Loucy (cell line): Measurements from ENCODE around the gene ATXN2.

Source experiments
- H2AFZ ChIP-seq: fragments of 200-600 bp; sonication (generic); 2 replicates; pipeline ENCODE4 v1.6.0; 2016; ENCODE audit warnings: antibody characterized with exemption, mild to moderate bottlenecking, low read length, moderate library complexity
- H3F3A ChIP-seq: fragments of 200-600 bp; 2 replicates; pipeline ENCODE4 v1.6.0; 2016; ENCODE audit warnings: antibody characterized with exemption, low read depth, mild to moderate bottlenecking
- H3K27me3 ChIP-seq: fragments of 200-600 bp; sonication (generic); 2 replicates; pipeline ENCODE4 v1.6.1; 2014; ENCODE audit warnings: low read length, mild to moderate bottlenecking; ENCODE audit not compliant: insufficient read depth, poor library complexity, severe bottlenecking
- H3K36me3 ChIP-seq: fragments of 200-600 bp; sonication (generic); 2 replicates; pipeline ENCODE4 v1.6.1; 2016; ENCODE audit warnings: low read length; ENCODE audit not compliant: insufficient read depth
- H3K4me1 ChIP-seq: fragments of 200-600 bp; sonication (generic); 2 replicates; pipeline ENCODE4 v1.5.1; 2014; ENCODE audit warnings: low read length, mild to moderate bottlenecking; ENCODE audit not compliant: insufficient read depth, poor library complexity, severe bottlenecking
- H3K4me2 ChIP-seq: fragments of 200-600 bp; sonication (generic); 2 replicates; pipeline ENCODE4 v1.6.0; 2014; ENCODE audit warnings: antibody characterized with exemption, low read length, low read depth, mild to moderate bottlenecking; ENCODE audit not compliant: poor library complexity, severe bottlenecking
- H3K4me3 ChIP-seq: fragments of 200-600 bp; sonication (generic); 2 replicates; pipeline ENCODE4 v1.5.1; 2014; ENCODE audit warnings: low read length, mild to moderate bottlenecking, mixed read lengths; ENCODE audit not compliant: poor library complexity, severe bottlenecking
- H3K79me2 ChIP-seq: fragments of 200-600 bp; sonication (generic); 2 replicates; pipeline ENCODE4 v1.6.1; 2014; ENCODE audit warnings: low read length; ENCODE audit not compliant: insufficient read depth
- H3K9ac ChIP-seq: fragments of 200-600 bp; sonication (generic); 2 replicates; pipeline ENCODE4 v1.6.0; 2014; ENCODE audit warnings: mild to moderate bottlenecking, low read depth, low read length, moderate library complexity; ENCODE audit not compliant: poor library complexity, severe bottlenecking
- H3K9me2 ChIP-seq: fragments of 200-600 bp; sonication (generic); replicated peaks from 2 replicates; pipeline ENCODE4 v1.6.1; 2016; ENCODE audit warnings: low read depth, low read length, mixed read lengths
- H3K9me3 ChIP-seq: fragments of 200-600 bp; sonication (generic); 2 replicates; pipeline ENCODE4 v1.6.1; 2014; ENCODE audit warnings: mild to moderate bottlenecking, antibody characterized with exemption, low read length, low read depth; ENCODE audit not compliant: insufficient read depth
- H4K20me1 ChIP-seq: fragments of 200-600 bp; sonication (generic); 2 replicates; pipeline ENCODE4 v1.6.0; 2014; ENCODE audit warnings: antibody characterized with exemption, low read length, mild to moderate bottlenecking; ENCODE audit not compliant: insufficient read depth, poor library complexity, severe bottlenecking
- EZH2phosphoT487 ChIP-seq: fragments of 200-600 bp; IDR thresholded peaks from 2 replicates; pipeline ENCODE4 v1.6.1; 2018; ENCODE audit warnings: antibody characterized with exemption, mild to moderate bottlenecking, moderate library complexity, borderline replicate concordance
- TF ChIP-seq, protein P1 (sequence below): fragments of 200-600 bp; sonication (generic); conservative IDR thresholded peaks from 2 replicates; pipeline ENCODE4 v1.5.1; 2014; ENCODE audit warnings: mild to moderate bottlenecking, antibody characterized with exemption, low read length

The ATXN2 gene

GRCh38 chr12:111546758-111547383 is 52.2 kb downstream of the ATXN2 start:
- Histone ChIP-seq H3K4me1 (no peaks in the 10 kb centered on the region), H3K4me2 (no peak overlapping the region), H3K79me2 (no peaks in the 10 kb centered on the region), H2AFZ (no peak overlapping the region), H3K27me3 (no peaks in the 10 kb centered on the region), H3K9ac (no peak overlapping the region), H3K4me3 (no peak overlapping the region), H3F3A (no peaks in the 10 kb centered on the region), H3K9me3 (no peaks in the 10 kb centered on the region), H4K20me1 (no peaks in the 10 kb centered on the region), H3K9me2 (no peaks in the 10 kb centered on the region), H3K36me3 (peaks cover 61% of the 10 kb centered on the region; the same call in 1 of the 2 replicates)
- TF ChIP-seq, protein P1, sequence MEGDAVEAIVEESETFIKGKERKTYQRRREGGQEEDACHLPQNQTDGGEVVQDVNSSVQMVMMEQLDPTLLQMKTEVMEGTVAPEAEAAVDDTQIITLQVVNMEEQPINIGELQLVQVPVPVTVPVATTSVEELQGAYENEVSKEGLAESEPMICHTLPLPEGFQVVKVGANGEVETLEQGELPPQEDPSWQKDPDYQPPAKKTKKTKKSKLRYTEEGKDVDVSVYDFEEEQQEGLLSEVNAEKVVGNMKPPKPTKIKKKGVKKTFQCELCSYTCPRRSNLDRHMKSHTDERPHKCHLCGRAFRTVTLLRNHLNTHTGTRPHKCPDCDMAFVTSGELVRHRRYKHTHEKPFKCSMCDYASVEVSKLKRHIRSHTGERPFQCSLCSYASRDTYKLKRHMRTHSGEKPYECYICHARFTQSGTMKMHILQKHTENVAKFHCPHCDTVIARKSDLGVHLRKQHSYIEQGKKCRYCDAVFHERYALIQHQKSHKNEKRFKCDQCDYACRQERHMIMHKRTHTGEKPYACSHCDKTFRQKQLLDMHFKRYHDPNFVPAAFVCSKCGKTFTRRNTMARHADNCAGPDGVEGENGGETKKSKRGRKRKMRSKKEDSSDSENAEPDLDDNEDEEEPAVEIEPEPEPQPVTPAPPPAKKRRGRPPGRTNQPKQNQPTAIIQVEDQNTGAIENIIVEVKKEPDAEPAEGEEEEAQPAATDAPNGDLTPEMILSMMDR = no peak
- no peak for TF ChIP-seq EZH2phosphoT487

DNA sequence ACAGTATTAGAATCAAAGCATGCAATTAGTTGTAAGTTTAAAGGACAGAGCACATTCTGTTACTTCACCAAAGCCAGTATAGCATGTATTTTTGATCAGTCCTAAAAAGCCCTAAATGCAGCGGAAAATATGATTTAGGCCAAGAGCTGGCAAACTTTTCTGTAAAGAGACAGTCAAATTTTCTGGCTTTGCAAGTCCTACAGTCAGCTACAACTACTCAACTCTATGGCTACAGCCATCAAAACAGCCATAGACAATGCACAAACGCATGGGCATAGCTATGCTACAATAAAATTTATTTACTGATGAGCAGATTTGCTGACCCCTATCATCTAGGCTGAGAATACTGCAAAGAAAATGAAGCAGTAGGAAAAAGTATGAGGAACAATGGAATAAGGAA is 52.9 kb downstream of the ATXN2 start:
- no peaks in the 10 kb centered on the region for H3F3A ChIP-seq
- no peaks in the 10 kb centered on the region for H3K9me3 ChIP-seq

GRCh38 chr12:111544032-111544431 is 55.1 kb downstream of the ATXN2 start:
- no peaks in the 10 kb centered on the region for H3K9me3 ChIP-seq
- no peak overlapping the region for H3K9ac ChIP-seq
- H3K4me3 ChIP-seq = no peak overlapping the region
- H2AFZ ChIP-seq = no peak overlapping the region
- H4K20me1 ChIP-seq = no peaks in the 10 kb centered on the region
- H3F3A ChIP-seq = no peaks in the 10 kb centered on the region
- no peaks in the 10 kb centered on the region for H3K4me1 ChIP-seq
- H3K4me2 ChIP-seq = no peak overlapping the region
- no peaks in the 10 kb centered on the region for H3K79me2 ChIP-seq
- H3K27me3 ChIP-seq = no peaks in the 10 kb centered on the region
- H3K36me3 ChIP-seq = peaks cover 52% of the 10 kb centered on the region; the same call in 1 of the 2 replicates
- TF ChIP-seq, protein P1 = no peak
- no peak for TF ChIP-seq EZH2phosphoT487
- H3K9me2 ChIP-seq = no peaks in the 10 kb centered on the region

More for the DNA sequence above, 52.9 kb downstream of the ATXN2 start:
- Histone ChIP-seq H3K79me2 (no peaks in the 10 kb centered on the region), H2AFZ (no peak overlapping the region), H3K4me2 (no peak overlapping the region), H4K20me1 (no peaks in the 10 kb centered on the region), H3K36me3 (peaks cover 61% of the 10 kb centered on the region; the same call in 1 of the 2 replicates), H3K9me2 (no peaks in the 10 kb centered on the region), H3K27me3 (no peaks in the 10 kb centered on the region), H3K9ac (no peak overlapping the region), H3K4me1 (no peaks in the 10 kb centered on the region), H3K4me3 (no peak overlapping the region)
- TF ChIP-seq, protein P1 = no peak
- no peak for TF ChIP-seq EZH2phosphoT487
